GM13977 (cell line): Measurements from ENCODE around the gene TAAR8.
A peak's percentile ranks its signal among the peaks of the same experiment; 100 is the strongest.
"Not testable (repeated sequence)": the region's sequence is repeated elsewhere in the genome, so short reads cannot be mapped to it uniquely, and the experiment has no call there.

Experiments
- DNase-seq: peaks from one replicate; pipeline ENCODE4 v3.0.0; 2012; ENCODE audit warnings: low spot score
- in situ Hi-C: fragments of 300-500 bp; cut with MboI; formaldehyde crosslinking; loops from one replicate; pipeline ENCODE4 v1.12.0; 2022; ENCODE audit warnings: low sequenced_read_pairs, low pct_unique_long_range_greater_than_20kb, mixed read lengths, inconsistent platforms; ENCODE audit not compliant: unreplicated experiment
- TF ChIP-seq, protein P1 (sequence below): IDR thresholded peaks from 2 replicates; pipeline ENCODE4 v1.5.1; 2012; ENCODE audit warnings: mild to moderate bottlenecking, control low read depth; ENCODE audit not compliant: insufficient read depth; ENCODE audit errors: extremely low read depth, missing control alignments

The TAAR8 gene

DNA sequence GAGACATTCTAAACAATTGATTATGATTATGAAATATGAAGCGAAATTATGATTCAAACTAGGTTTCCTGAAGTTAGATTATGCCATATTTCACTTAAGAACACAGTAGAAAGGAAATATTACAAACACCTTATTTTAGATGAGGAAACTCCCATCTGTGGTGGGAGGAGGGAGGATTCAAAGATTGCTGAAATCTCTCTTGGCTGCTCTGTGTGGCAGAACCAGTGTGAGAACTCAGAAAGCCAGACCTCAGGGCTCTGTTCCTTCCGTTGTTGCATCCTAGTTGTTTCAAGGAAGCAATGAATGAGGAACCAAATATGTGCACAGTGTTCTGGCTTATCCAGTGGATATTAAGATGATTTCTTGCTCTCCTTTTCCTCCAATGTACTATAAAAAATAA is 35.0 kb downstream of the TAAR8 start:
- TF ChIP-seq, protein P1, sequence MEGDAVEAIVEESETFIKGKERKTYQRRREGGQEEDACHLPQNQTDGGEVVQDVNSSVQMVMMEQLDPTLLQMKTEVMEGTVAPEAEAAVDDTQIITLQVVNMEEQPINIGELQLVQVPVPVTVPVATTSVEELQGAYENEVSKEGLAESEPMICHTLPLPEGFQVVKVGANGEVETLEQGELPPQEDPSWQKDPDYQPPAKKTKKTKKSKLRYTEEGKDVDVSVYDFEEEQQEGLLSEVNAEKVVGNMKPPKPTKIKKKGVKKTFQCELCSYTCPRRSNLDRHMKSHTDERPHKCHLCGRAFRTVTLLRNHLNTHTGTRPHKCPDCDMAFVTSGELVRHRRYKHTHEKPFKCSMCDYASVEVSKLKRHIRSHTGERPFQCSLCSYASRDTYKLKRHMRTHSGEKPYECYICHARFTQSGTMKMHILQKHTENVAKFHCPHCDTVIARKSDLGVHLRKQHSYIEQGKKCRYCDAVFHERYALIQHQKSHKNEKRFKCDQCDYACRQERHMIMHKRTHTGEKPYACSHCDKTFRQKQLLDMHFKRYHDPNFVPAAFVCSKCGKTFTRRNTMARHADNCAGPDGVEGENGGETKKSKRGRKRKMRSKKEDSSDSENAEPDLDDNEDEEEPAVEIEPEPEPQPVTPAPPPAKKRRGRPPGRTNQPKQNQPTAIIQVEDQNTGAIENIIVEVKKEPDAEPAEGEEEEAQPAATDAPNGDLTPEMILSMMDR, result no peak
- in situ Hi-C loops, result no loop called here
- no peak for DNase-seq

DNA sequence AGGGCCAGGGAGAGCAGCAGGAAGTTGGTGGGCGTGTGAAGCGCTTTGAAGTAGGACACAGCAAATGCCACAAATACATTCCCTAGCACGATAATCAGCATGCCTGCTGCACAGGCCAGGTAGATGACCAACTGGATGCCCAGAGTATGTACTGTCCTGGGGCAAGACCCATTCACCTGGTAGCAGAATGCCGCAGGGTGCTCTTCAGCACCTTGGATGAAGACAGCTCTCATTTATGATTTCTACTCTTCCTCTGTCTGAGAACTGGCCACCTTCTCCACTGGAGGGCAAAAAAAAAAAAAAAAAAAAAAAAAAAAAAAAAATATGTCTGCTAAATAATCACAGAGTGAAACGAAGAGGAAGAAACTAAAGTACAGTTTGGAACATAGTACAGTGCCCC is 37.0 kb downstream of the TAAR8 start, which contains the start of gene TAAR5:
Gene TAAR5 (minus strand): TSS at position 288 of the 400 bp plus-strand sequence. CDS start 55 bp downstream, at position 233.
- in situ Hi-C loops, result no loop called here
- DNase-seq, result no peak
- TF ChIP-seq, protein P1, result no peak

DNA sequence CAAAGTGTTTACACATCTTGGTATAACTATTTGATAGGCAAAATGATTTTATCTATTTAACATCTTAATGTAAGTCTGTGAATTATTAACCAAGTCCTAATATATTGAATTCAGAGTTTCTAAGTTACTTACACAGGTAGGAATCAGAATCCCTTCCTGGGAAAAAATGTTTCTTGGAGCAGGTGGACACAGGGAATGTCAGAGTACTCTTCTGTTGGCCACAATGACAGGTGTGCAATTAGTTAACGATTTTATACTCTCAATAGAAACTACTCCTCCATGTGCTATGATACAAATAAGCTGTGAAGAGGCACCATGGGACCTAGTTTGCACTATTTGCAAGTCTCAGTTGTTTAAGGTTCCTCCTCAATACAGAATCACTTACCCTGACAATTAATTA is 37.9 kb downstream of the TAAR8 start:
- in situ Hi-C loops, result no loop called here
- TF ChIP-seq, protein P1, result no peak
- DNase-seq, result no peak

DNA sequence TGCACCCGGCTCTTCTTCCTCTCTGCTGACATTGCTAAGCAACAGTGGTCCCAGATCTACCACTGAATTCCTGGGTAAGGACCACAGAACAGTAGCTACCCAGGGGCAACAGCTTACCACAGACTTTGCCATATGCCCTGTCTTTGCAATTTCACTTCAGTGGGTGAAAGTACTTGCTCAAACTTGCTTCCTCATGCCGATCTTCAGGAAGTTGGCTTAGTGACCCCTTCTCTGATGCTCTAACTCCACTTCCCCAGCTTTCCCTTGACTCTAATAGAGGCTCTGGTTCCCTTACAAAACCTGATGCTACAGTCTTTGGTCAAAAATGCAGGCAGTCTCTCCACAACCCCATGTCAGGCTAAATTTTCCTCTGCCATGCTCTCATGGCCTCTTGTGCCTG is 40.4 kb downstream of the TAAR8 start:
- TF ChIP-seq, protein P1, result no peak
- DNase-seq, result no peak
- in situ Hi-C loops, result no loop called here

DNA sequence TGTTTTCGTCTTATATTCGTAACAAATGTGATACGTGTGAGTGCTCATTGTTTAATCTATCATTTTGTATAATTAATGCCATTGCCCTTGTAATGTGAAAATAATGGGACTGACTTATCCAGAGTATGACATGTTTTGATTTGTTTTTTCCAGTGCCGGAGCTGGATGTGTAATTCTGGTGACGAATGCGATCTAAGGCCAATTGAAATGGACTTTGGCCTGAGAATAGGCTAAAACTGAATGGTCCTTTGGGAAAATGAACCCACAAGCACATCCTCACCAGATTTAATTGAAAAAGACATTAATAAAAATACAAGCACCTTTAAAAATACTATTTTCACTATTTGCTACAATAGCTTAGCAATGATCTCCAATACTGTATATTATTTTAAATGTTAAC is 43.7 kb downstream of the TAAR8 start:
- TF ChIP-seq, protein P1, result no peak
- in situ Hi-C loops, result no loop called here
- no peak for DNase-seq

DNA sequence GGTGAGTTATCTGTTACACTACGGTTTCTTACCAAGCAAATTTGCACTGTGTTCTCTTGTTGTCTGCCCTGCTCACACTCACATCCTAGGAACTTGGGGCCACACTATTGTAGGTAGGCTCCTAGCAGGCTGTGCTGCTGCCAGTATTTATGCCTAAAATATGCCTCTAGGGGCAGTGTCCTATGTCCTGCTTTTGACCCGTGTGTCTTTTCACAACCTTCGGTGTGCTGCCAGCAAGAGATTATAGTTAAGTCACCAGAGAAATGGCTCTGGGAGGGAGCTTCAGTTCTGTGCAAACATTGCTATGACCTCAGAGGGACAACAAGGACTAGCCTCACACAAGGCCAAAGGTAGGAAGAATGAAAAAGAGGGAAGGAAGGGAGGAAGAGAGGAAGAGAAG is 46.0 kb downstream of the TAAR8 start:
- DNase-seq, result no peak
- TF ChIP-seq, protein P1, result peak; percentile 38
- in situ Hi-C loops, result no loop called here

DNA sequence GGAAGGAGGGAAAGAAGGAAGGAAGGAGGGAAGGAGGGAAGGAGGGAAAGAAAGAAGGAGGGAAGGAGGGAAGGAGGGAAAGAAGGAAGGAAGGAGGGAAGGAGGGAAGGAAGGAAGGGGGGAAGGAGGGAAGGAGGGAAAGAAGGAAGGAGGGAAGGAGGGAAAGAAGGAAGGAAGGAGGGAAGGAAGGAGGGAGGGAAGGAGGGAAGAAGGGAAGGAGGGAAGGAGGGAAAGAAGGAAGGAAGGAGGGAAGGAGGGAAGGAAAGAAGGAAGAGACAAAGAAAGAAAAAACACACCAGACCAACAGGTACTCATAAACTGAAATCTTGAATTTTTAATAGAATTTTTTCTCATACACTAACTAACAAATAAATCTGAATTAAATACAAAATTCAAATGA is 48.4 kb downstream of the TAAR8 start:
- DNase-seq, in situ Hi-C loops: not testable (repeated sequence)
